NCI-H1436 (cell line): Measurements from ENCODE around the gene OR7G1.

Experiments used
- DNase-seq: peaks from one replicate; lab custom pipeline; 2025; lab: John Stamatoyannopoulos, UW

OR7G1 gene

GRCh38 chr19:9115307-9115813 is at the start of gene OR7G1:
TSS of gene OR7G1 (minus strand) at chr19:9115763. CDS start at chr19:9115763, 0 bp downstream.
- no peak for DNase-seq

GRCh38 chr19:9165261-9165660 is 49.7 kb upstream of the OR7G1 start:
- DNase-seq = no peak

GRCh38 chr19:9161427-9161826 is 45.9 kb upstream of the OR7G1 start:
- no peak for DNase-seq

- DNase-seq = no peak
Measured at GRCh38 chr19:9159891-9160290, 44.3 kb upstream of the OR7G1 start.

- DNase-seq = no peak
Measured at GRCh38 chr19:9156304-9156703, 40.7 kb upstream of the OR7G1 start.

- DNase-seq = no peak
Measured at GRCh38 chr19:9155591-9155990, 40.0 kb upstream of the OR7G1 start.

- no peak for DNase-seq
Measured at GRCh38 chr19:9151367-9151766, 35.8 kb upstream of the OR7G1 start.

GRCh38 chr19:9150650-9151049 is 35.1 kb upstream of the OR7G1 start:
- no peak for DNase-seq

GRCh38 chr19:9149997-9150396 is 34.4 kb upstream of the OR7G1 start:
- DNase-seq = no peak

GRCh38 chr19:9148697-9149096 is 33.1 kb upstream of the OR7G1 start:
- DNase-seq = no peak

- no peak for DNase-seq
Measured at GRCh38 chr19:9146882-9147281, 31.3 kb upstream of the OR7G1 start.

GRCh38 chr19:9144920-9145319 is 29.4 kb upstream of the OR7G1 start:
- DNase-seq = no peak

- peak; percentile 94 for DNase-seq
Measured at GRCh38 chr19:9140159-9140874, 24.8 kb upstream of the OR7G1 start, which contains the start of gene ZNF317. TSS of gene ZNF317 (plus strand) at chr19:9140397. CDS start at chr19:9156017, 15,620 bp downstream.

- no peak for DNase-seq
Measured at GRCh38 chr19:9139609-9140158, 24.1 kb upstream of the OR7G1 start.

- DNase-seq = no peak
Measured at GRCh38 chr19:9132422-9132821, 16.9 kb upstream of the OR7G1 start.

- DNase-seq = no peak
Measured at GRCh38 chr19:9130965-9131364, 15.4 kb upstream of the OR7G1 start.

- no peak for DNase-seq
Measured at GRCh38 chr19:9128171-9128570, 12.6 kb upstream of the OR7G1 start.

GRCh38 chr19:9126900-9127405 is 11.4 kb upstream of the OR7G1 start, which contains the start of gene OR7G3:
TSS of gene OR7G3 (minus strand) at chr19:9126950. CDS start at chr19:9126950, 0 bp downstream.
- no peak for DNase-seq

- DNase-seq = no peak
Measured at GRCh38 chr19:9116547-9116946, 984 bp upstream of the OR7G1 start.

GRCh38 chr19:9109959-9110358 is 5.6 kb downstream of the OR7G1 start:
- no peak for DNase-seq

GRCh38 chr19:9107375-9107774 is 8.2 kb downstream of the OR7G1 start, which contains the start of gene OR7G2:
TSS of gene OR7G2 (minus strand) at chr19:9107475. CDS start at chr19:9103243, 4,232 bp downstream.
- DNase-seq = no peak

- no peak for DNase-seq
Measured at GRCh38 chr19:9086761-9087160, 28.8 kb downstream of the OR7G1 start, which contains the start of gene OR1M1. TSS of gene OR1M1 (plus strand) at chr19:9087061. CDS start at chr19:9093245, 6,184 bp downstream.

- DNase-seq = no peak
Measured at GRCh38 chr19:9078651-9079050, 36.9 kb downstream of the OR7G1 start.
